ENCODE data around the gene SPAG16. TPM values are rescaled to one million over a fixed set of nuclear protein-coding genes. Genes with fewer than 3 reads are reported as not detected.

Gene SPAG16
- polyA plus RNA-seq, 3 donors from 2014 or later = 9.7 to 18.6 (median 11.5) TPM

- Mint-ChIP-seq H3K36me3 (no peaks in the 10 kb centered on the region), H3K27me3 (ENCODE audit: low read depth in 3 of 3) (peaks cover 0 to 2% (median 0%) of the 10 kb centered on the region in 3 donors), H3K4me3 (no peak overlapping the region), H3K4me1 (no peaks in the 10 kb centered on the region), H3K9me3 (peaks cover 1 to 19% (median 6%) of the 10 kb centered on the region in 6 donors), H3K27ac (no peak overlapping the region)
- DNase-seq = no peak
These were observed 550.1 kb downstream of the SPAG16 start for GRCh38 chr2:213834331-213834730.

DNA sequence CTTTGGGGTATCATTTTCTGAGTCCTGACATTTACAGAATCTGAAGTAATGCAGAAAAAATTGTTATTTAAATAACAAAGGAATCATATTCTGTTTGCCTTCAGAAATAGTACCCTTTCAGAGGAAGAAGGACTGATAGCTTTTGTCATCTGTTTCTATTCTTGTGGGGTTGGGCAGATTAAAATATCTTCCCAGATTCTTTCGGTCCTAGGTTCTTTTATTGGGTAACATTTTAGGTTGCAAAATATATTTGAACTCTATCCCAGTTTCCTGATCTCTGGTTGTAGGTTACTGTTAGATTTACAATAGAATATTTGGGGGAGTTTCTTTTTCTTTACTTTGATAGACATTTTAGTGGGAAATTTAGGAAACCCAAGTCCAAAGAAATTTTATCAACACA lies 550.5 kb downstream of the SPAG16 start:
- no peak overlapping the region for H3K4me3 Mint-ChIP-seq
- no peak for DNase-seq
- H3K4me1 Mint-ChIP-seq = no peaks in the 10 kb centered on the region
- H3K27ac Mint-ChIP-seq = no peak overlapping the region
- no peaks in the 10 kb centered on the region for H3K36me3 Mint-ChIP-seq
- H3K9me3 Mint-ChIP-seq = peaks cover 0 to 19% (median 5%) of the 10 kb centered on the region in 6 donors
- peaks cover 0 to 2% (median 0%) of the 10 kb centered on the region in 3 donors for H3K27me3 Mint-ChIP-seq (ENCODE audit: low read depth in 3 of 3)

DNA sequence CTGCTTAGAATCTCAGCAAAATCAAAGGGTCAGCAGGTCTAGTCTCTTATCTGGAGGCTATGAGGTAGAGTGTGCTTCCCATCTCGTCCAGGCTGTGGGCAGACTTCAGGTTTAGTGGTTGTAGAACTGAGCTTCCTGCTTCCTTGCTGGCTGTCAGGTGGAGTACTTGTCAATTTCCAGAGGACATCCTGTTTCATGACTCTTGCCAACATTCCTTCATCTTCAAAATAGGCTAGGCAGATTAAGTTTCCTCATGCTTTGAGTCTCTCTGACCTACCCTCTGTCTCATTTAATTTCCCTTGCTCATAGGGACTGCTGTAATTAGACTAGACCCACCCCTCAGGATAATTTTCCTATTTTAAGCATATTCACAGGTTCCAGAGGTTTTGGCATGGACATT lies 562.6 kb downstream of the SPAG16 start:
- no peak for DNase-seq
- Mint-ChIP-seq H3K4me3 (no peak overlapping the region), H3K36me3 (no peaks in the 10 kb centered on the region), H3K27me3 (ENCODE audit: low read depth in 3 of 3) (no peaks in the 10 kb centered on the region), H3K27ac (no peak overlapping the region), H3K9me3 (peaks cover 0 to 4% (median 0%) of the 10 kb centered on the region in 6 donors), H3K4me1 (no peaks in the 10 kb centered on the region)

DNA sequence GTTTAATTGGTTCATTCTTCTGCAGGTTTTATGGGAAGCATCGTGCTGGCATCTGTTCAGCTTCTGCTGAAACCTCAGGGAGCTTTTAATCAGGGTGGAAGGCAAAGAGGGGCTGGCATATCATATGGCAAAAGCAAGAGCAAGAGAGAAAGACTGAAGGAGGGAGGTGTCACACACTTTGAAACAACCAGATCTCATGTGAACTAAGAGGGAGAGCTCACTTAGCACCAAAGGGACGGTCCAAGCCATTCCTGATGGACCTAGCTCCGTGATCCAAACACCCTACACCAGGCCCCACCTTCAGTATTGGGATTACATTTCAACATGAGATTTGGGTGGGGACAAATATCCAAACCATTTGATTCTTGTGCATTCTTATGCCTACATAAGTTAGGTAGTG lies 563.1 kb downstream of the SPAG16 start:
- H3K9me3 Mint-ChIP-seq = peaks cover 0 to 4% (median 0%) of the 10 kb centered on the region in 6 donors
- no peak for DNase-seq
- no peaks in the 10 kb centered on the region for H3K27me3 Mint-ChIP-seq (ENCODE audit: low read depth in 3 of 3)
- H3K4me3 Mint-ChIP-seq = no peak overlapping the region
- H3K36me3 Mint-ChIP-seq = no peaks in the 10 kb centered on the region
- H3K27ac Mint-ChIP-seq = no peak overlapping the region
- no peaks in the 10 kb centered on the region for H3K4me1 Mint-ChIP-seq

GRCh38 chr2:213848631-213849030 lies 564.4 kb downstream of the SPAG16 start:
- H3K4me1 Mint-ChIP-seq = no peaks in the 10 kb centered on the region
- H3K27me3 Mint-ChIP-seq (ENCODE audit: low read depth in 3 of 3) = no peaks in the 10 kb centered on the region
- no peak for DNase-seq
- H3K27ac Mint-ChIP-seq = no peak overlapping the region
- H3K36me3 Mint-ChIP-seq = no peaks in the 10 kb centered on the region
- peaks cover 0 to 4% (median 0%) of the 10 kb centered on the region in 6 donors for H3K9me3 Mint-ChIP-seq
- no peak overlapping the region for H3K4me3 Mint-ChIP-seq

- H3K4me1 Mint-ChIP-seq = no peaks in the 10 kb centered on the region
- no peaks in the 10 kb centered on the region for H3K36me3 Mint-ChIP-seq
- no peak overlapping the region for H3K27ac Mint-ChIP-seq
- H3K4me3 Mint-ChIP-seq = no peak overlapping the region
- no peak for DNase-seq
- peaks cover 0 to 7% (median 2%) of the 10 kb centered on the region in 6 donors for H3K9me3 Mint-ChIP-seq
- no peaks in the 10 kb centered on the region for H3K27me3 Mint-ChIP-seq (ENCODE audit: low read depth in 3 of 3)
These were observed 577.4 kb downstream of the SPAG16 start for GRCh38 chr2:213861638-213862037.

DNA sequence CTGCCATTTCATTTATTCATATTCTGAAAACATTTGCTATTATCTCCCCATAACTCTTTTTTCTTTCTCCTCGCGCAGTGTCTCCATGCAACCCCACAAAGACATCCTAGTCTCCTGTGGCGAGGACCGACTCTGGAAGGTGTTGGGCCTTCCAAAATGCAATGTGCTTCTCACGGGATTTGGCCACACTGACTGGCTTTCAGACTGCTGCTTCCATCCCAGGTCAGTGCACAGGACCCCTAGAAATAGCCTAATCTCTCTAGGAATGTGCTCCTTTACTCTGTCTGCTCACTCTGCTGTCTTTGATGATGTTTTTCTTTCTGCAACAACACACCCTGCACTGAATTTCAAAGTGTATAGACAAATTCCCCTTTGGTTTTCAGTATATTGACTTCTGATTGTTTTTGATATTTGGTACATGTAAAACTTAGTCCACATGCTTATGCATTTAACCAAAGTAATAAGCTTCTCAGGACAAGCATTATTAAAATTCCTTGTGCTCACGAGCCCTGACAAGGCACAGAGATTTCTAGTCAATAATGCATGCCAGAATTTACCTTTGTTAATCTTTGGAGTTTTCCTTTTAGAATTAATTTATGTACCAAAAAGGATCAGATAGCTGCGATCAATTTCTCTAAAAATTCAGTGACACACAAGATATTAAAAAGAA lies 578.3 kb downstream of the SPAG16 start:
- Mint-ChIP-seq H3K4me1 (no peaks in the 10 kb centered on the region), H3K27ac (no peak overlapping the region), H3K36me3 (no peaks in the 10 kb centered on the region), H3K27me3 (ENCODE audit: low read depth in 3 of 3) (no peaks in the 10 kb centered on the region), H3K4me3 (no peak overlapping the region), H3K9me3 (peaks cover 0 to 7% (median 2%) of the 10 kb centered on the region in 6 donors)
- DNase-seq = no peak

GRCh38 chr2:213863541-213863940 lies 579.3 kb downstream of the SPAG16 start:
- Mint-ChIP-seq H3K9me3 (peaks cover 0 to 4% (median 0%) of the 10 kb centered on the region in 6 donors), H3K36me3 (no peaks in the 10 kb centered on the region), H3K27ac (no peak overlapping the region), H3K4me3 (no peak overlapping the region), H3K4me1 (no peaks in the 10 kb centered on the region), H3K27me3 (ENCODE audit: low read depth in 3 of 3) (no peaks in the 10 kb centered on the region)
- DNase-seq = no peak

- Mint-ChIP-seq H3K4me3 (no peak overlapping the region), H3K9me3 (peaks cover 0 to 11% (median under 1%) of the 10 kb centered on the region in 6 donors), H3K27ac (no peak overlapping the region), H3K27me3 (ENCODE audit: low read depth in 3 of 3) (no peaks in the 10 kb centered on the region), H3K4me1 (no peaks in the 10 kb centered on the region), H3K36me3 (no peaks in the 10 kb centered on the region)
- DNase-seq = no peak
These were observed 584.3 kb downstream of the SPAG16 start for GRCh38 chr2:213868526-213868925.

- DNase-seq = no peak
- Mint-ChIP-seq H3K27me3 (ENCODE audit: low read depth in 3 of 3) (peaks cover 0 to 3% (median 0%) of the 10 kb centered on the region in 3 donors), H3K36me3 (no peaks in the 10 kb centered on the region), H3K4me3 (no peak overlapping the region), H3K27ac (no peak overlapping the region), H3K4me1 (no peaks in the 10 kb centered on the region), H3K9me3 (peaks cover 5 to 28% (median 7%) of the 10 kb centered on the region in 6 donors)
These were observed 601.2 kb downstream of the SPAG16 start for GRCh38 chr2:213885485-213885884.

DNA sequence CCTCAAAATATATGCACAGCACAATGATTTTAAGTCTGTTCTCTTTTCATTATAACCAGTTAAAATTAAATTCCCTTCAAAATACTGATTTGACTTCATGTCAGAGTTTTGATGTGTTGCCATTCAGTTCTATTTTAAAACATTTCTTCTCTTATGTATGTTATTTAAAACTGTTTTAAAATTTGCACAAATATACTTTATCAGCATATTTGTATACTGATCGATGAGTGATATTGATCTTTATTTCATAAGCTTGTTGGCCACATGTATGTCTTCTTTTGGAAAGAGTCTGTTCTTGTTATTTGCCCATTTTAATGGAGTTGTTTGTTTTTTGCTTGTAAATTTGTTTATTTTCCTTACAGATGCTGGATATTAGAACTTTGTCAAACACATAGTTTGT lies 630.2 kb downstream of the SPAG16 start:
- Mint-ChIP-seq H3K36me3 (peaks cover 0 to 2% (median 0%) of the 10 kb centered on the region in 3 donors), H3K27ac (no peak overlapping the region), H3K4me1 (no peaks in the 10 kb centered on the region), H3K4me3 (no peak overlapping the region), H3K9me3 (peaks cover 4 to 18% (median 12%) of the 10 kb centered on the region in 6 donors), H3K27me3 (ENCODE audit: low read depth in 3 of 3) (peaks cover 0 to 2% (median 0%) of the 10 kb centered on the region in 3 donors)
- no peak for DNase-seq

DNA sequence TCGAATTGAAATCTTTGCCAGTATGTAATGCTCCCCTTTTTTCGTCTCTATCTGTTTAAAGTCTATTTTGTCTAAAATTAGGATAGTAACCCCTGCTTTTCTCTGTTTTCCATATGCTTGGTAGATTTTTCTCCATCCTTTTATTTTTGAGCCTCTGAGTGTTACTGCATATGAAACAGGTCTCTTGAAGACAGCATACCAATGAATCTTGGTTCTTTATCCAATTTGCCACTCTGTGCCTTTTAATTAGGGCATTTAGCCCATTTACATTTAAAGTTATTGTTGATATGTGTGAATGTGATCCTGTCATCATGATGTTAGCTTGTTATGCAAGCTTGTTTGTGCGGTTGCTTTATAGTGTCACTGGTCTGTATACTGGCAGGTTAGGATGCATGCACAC lies 635.8 kb downstream of the SPAG16 start:
- no peaks in the 10 kb centered on the region for H3K4me1 Mint-ChIP-seq
- peaks cover 0 to 4% (median 0%) of the 10 kb centered on the region in 3 donors for H3K36me3 Mint-ChIP-seq
- H3K27ac Mint-ChIP-seq = no peak overlapping the region
- no peaks in the 10 kb centered on the region for H3K27me3 Mint-ChIP-seq (ENCODE audit: low read depth in 3 of 3)
- H3K9me3 Mint-ChIP-seq = peaks cover 12 to 47% (median 30%) of the 10 kb centered on the region in 6 donors
- no peak for DNase-seq
- H3K4me3 Mint-ChIP-seq = no peak overlapping the region

DNA sequence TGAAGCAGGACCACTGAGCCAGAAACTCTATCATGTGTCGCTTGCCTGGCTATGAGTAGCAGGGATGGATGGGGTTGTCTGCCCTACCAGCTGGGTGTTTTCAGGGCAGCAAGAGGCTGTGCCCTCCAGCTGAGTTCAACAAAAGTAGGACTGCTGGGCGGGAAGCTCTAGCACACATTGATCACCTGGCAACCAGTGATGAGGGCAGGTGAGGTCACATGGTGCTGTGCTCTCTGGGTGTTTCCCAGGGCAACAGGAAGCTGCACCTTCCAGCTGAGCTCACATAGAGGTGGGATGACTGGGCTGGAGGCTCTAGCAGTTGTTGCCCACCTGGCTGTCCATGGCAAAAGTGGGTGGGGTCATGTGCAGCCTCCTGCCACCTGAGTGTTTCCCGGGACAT lies 639.3 kb downstream of the SPAG16 start:
- no peak for DNase-seq
- H3K36me3 Mint-ChIP-seq = peaks cover 0 to 4% (median 0%) of the 10 kb centered on the region in 3 donors
- no peaks in the 10 kb centered on the region for H3K4me1 Mint-ChIP-seq
- H3K27ac Mint-ChIP-seq = no peak overlapping the region
- H3K4me3 Mint-ChIP-seq = no peak overlapping the region
- H3K27me3 Mint-ChIP-seq (ENCODE audit: low read depth in 3 of 3) = no peaks in the 10 kb centered on the region
- peaks cover 9 to 37% (median 21%) of the 10 kb centered on the region in 6 donors for H3K9me3 Mint-ChIP-seq

GRCh38 chr2:213934560-213934959 lies 650.3 kb downstream of the SPAG16 start:
- DNase-seq = peak in 2 of 3 donors; percentile 2 to 4
- no peak overlapping the region for H3K4me3 Mint-ChIP-seq

DNA sequence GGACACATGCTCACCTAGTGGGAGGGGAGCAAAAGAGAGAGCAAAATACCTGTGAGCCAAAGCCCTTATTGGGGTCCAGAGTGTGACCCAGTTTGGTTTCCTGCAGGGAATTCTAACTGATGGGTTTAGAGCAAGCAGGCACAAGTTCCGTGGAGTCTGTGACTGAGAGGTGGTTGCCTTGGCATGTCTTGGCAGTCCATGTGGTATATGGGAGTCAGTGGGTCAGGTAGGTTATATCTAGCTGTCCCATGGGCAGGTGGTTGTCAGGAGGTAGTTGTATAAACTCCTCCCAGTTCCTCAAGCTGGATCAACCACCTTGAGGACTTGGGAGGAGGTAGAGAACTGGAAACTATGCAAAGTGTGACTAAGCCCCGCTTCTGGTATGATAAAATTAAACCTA lies 673.8 kb downstream of the SPAG16 start:
- H3K4me3 Mint-ChIP-seq = no peak overlapping the region
- no peak for DNase-seq
- H3K27ac Mint-ChIP-seq = no peak overlapping the region
- H3K36me3 Mint-ChIP-seq = no peaks in the 10 kb centered on the region
- H3K4me1 Mint-ChIP-seq = no peaks in the 10 kb centered on the region
- no peaks in the 10 kb centered on the region for H3K27me3 Mint-ChIP-seq (ENCODE audit: low read depth in 3 of 3)
- peaks cover 1 to 17% (median 9%) of the 10 kb centered on the region in 6 donors for H3K9me3 Mint-ChIP-seq

More at GRCh38 chr2:213934560-213934959, 650.3 kb downstream of the SPAG16 start:
- Mint-ChIP-seq H3K4me1 (no peaks in the 10 kb centered on the region), H3K27me3 (ENCODE audit: low read depth in 3 of 3) (no peaks in the 10 kb centered on the region), H3K36me3 (no peaks in the 10 kb centered on the region), H3K9me3 (no peaks in the 10 kb centered on the region), H3K27ac (no peak overlapping the region)

Measured in immature natural killer cell (primary cell).